Panc1 (cell line): ENCODE data around the gene PGBD5.

Source experiments
- POLR2AphosphoS5 ChIP-seq: IDR thresholded peaks from 2 replicates; pipeline ENCODE4 v1.6.1; 2012; ENCODE audit warnings: mild to moderate bottlenecking, low read depth, low read length, moderate library complexity
- SIN3A ChIP-seq: IDR thresholded peaks from 2 replicates; pipeline ENCODE4 v1.6.1; 2012; ENCODE audit warnings: low read depth, mild to moderate bottlenecking, low read length, moderate library complexity, borderline replicate concordance; ENCODE audit not compliant: insufficient read depth
- TF ChIP-seq, protein P1 (sequence below): fragments of 450-650 bp; IDR thresholded peaks from 2 replicates; pipeline ENCODE4 v1.5.1; 2017; ENCODE audit warnings: mild to moderate bottlenecking

DNA sequence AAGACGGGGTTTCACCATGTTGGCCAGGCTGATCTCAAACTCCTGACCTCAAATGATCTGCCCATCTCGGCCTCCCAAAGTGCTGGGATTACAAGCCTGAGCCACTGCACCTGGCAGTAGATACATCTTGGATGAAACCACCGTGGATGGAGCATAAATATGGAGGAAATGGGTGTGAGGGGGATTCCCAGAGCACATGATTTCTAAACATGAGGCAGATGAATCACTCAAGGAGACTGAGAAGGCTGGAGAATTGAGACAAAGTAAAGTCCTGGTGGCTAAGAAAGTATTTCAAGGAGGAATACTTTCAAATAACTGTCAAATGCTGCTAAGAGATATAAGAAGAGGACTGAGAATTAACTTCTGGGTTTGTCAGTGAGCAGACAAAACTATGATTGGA is 5.4 kb upstream of the PGBD5 start:
- TF ChIP-seq POLR2AphosphoS5 (no peak), SIN3A (no peak)
- TF ChIP-seq, protein P1, sequence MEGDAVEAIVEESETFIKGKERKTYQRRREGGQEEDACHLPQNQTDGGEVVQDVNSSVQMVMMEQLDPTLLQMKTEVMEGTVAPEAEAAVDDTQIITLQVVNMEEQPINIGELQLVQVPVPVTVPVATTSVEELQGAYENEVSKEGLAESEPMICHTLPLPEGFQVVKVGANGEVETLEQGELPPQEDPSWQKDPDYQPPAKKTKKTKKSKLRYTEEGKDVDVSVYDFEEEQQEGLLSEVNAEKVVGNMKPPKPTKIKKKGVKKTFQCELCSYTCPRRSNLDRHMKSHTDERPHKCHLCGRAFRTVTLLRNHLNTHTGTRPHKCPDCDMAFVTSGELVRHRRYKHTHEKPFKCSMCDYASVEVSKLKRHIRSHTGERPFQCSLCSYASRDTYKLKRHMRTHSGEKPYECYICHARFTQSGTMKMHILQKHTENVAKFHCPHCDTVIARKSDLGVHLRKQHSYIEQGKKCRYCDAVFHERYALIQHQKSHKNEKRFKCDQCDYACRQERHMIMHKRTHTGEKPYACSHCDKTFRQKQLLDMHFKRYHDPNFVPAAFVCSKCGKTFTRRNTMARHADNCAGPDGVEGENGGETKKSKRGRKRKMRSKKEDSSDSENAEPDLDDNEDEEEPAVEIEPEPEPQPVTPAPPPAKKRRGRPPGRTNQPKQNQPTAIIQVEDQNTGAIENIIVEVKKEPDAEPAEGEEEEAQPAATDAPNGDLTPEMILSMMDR, result no peak
